C4-2B (cell line): ENCODE measurements around the gene C2CD5.

Source experiments
- H3K27ac ChIP-seq: fragments of 450-650 bp; 2 replicates; pipeline ENCODE4 v1.5.1; 2017
- CTCF ChIP-seq: fragments of 450-650 bp; conservative IDR thresholded peaks from 2 replicates; pipeline ENCODE4 v1.5.1; 2017; ENCODE audit warnings: mild to moderate bottlenecking
- ZFX ChIP-seq: fragments of 450-650 bp; IDR thresholded peaks from 2 replicates; pipeline ENCODE4 v1.6.1; 2017

Gene C2CD5

GRCh38 chr12:22525426-22525825 lies 18.9 kb downstream of the C2CD5 start:
- H3K27ac ChIP-seq = no peak overlapping the region
- no peak for TF ChIP-seq ZFX
- TF ChIP-seq CTCF = no peak

GRCh38 chr12:22518998-22519397 lies 25.3 kb downstream of the C2CD5 start:
- H3K27ac ChIP-seq = no peak overlapping the region

GRCh38 chr12:22518060-22518719 lies 26.2 kb downstream of the C2CD5 start:
- H3K27ac ChIP-seq = no peak overlapping the region
- no peak for TF ChIP-seq ZFX
- TF ChIP-seq CTCF = no peak

More at GRCh38 chr12:22518998-22519397, 25.3 kb downstream of the C2CD5 start:
- TF ChIP-seq CTCF (no peak), ZFX (no peak)

GRCh38 chr12:22514875-22515274 lies 29.5 kb downstream of the C2CD5 start:
- no peak overlapping the region for H3K27ac ChIP-seq
- TF ChIP-seq ZFX = no peak
- TF ChIP-seq CTCF = no peak

- TF ChIP-seq CTCF (no peak), ZFX (no peak)
- no peak overlapping the region for H3K27ac ChIP-seq
These were observed 38.5 kb downstream of the C2CD5 start for GRCh38 chr12:22505826-22506225.

- no peak overlapping the region for H3K27ac ChIP-seq
- TF ChIP-seq ZFX (no peak), CTCF (no peak)
These were observed 44.2 kb downstream of the C2CD5 start for GRCh38 chr12:22500100-22500499.

- no peak overlapping the region for H3K27ac ChIP-seq
- TF ChIP-seq ZFX = no peak
- no peak for TF ChIP-seq CTCF
These were observed 44.9 kb downstream of the C2CD5 start for GRCh38 chr12:22499445-22499844.
